Measurements from ENCODE around the gene EPHA8. TPM values are rescaled to one million over a fixed set of nuclear protein-coding genes. Genes with fewer than 3 reads are reported as not detected.

The EPHA8 gene
- total and polyA plus RNA-seq, 2 of the 4 experiments (the other 2 are of a cell fraction) = not detected

DNA sequence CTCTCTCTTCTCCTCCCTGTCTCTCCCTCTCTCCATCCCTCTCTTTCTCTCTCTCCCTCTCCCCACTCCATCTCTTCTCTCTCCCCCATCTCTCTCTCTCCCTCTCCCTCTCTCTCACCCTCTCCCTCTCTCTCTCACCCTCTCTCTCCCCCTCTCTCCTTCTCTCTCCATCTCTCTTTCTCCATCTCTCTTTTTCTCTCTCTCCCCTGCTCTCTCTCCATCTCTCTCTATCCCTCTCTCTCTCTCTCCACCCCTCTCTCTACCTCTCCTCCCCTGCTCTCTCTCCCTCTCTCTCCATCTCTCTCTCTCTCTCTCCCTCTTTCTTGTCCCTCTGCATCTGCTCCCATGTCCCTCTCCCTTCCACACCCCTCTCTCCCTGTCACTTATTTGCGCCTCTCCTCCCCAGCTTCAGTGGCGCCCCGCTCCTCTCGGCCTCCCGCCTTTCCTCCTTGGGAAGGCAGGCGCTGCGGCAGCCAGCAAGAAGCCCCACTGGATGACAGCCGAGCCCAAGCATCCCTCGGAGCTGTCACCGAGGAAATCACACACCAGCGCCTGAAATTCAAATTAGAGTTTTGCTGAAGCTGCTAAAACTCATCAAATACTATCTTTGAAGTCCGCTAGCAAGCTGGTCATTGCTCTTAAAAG, 15.3 kb upstream of the EPHA8 start:
- H3K36me3 ChIP-seq (ENCODE audit: control insufficient read depth, insufficient read depth, low read length) = no peaks in the 10 kb centered on the region
- H3K9ac ChIP-seq (ENCODE audit: low read depth, low read length) = no peak overlapping the region
- H3K4me3 ChIP-seq (ENCODE audit: insufficient read depth, low read depth, low read length) = no peak overlapping the region
- intact Hi-C loops (cut with micrococcal nuclease) (no loop called here), in situ Hi-C loops (cut with MboI; ENCODE audit: low sequenced_read_pairs) (no loop called here), dilution Hi-C loops (cut with HindIII; ENCODE audit: low sequenced_read_pairs, unreplicated experiment) (no loop called here)
- H4K20me1 ChIP-seq (ENCODE audit: insufficient read depth, low read length) = no peaks in the 10 kb centered on the region
- POLR2A ChIA-PET (ENCODE audit: unreplicated experiment) = no interaction called here
- CTCF ChIA-PET = no interaction called here
- H4K8ac ChIP-seq (ENCODE audit: low read depth in 2 of 2, low read length in 2 of 2) = no peak overlapping the region
- no peak overlapping the region for H2AFZ ChIP-seq (replicated peaks; ENCODE audit: low read length, poor library complexity)
- H2BK20ac ChIP-seq (ENCODE audit: low read depth, low read length) = no peak overlapping the region
- no peak overlapping the region for H3K56ac ChIP-seq (ENCODE audit: extremely low read depth, insufficient read depth, low read length)
- no peak overlapping the region for H2AK5ac ChIP-seq (ENCODE audit: low read depth, low read length)
- H2BK15ac ChIP-seq (ENCODE audit: low read depth, low read length) = no peak overlapping the region
- H3K27me3 ChIP-seq (ENCODE audit: control insufficient read depth, insufficient read depth, low read length) = peaks cover 90% of the 10 kb centered on the region
- H4K5ac ChIP-seq (ENCODE audit: low read depth, low read length) = no peak overlapping the region
- DNase-seq = no peak
- no peak overlapping the region for H3K27ac ChIP-seq (ENCODE audit: insufficient read depth, low read length)
- no peaks in the 10 kb centered on the region for H3K79me1 ChIP-seq (ENCODE audit: low read depth in 1 of 2, low read length in 2 of 2)
- H3K23ac ChIP-seq (ENCODE audit: low read depth, low read length) = no peak overlapping the region
- no TSS peak for BruUV-seq (replicated peaks)
- no peak overlapping the region for H4K91ac ChIP-seq (ENCODE audit: insufficient read depth, low read depth, low read length)
- H3K4me1 ChIP-seq (ENCODE audit: control insufficient read depth, insufficient read depth, low read length) = no peaks in the 10 kb centered on the region
- H3K4ac ChIP-seq (ENCODE audit: low read depth, low read length) = no peak overlapping the region
- H2AK9ac ChIP-seq (replicated peaks; ENCODE audit: low read depth, low read length, poor library complexity) = no peak overlapping the region
- no peak overlapping the region for H2BK5ac ChIP-seq (ENCODE audit: low read depth, low read length, poor library complexity, severe bottlenecking)
- H3K9me3 ChIP-seq (ENCODE audit: control insufficient read depth, insufficient read depth, low read length) = no peaks in the 10 kb centered on the region
- no peak overlapping the region for H3K4me2 ChIP-seq (ENCODE audit: low read depth, low read length)
- H3K14ac ChIP-seq (replicated peaks; ENCODE audit: low read depth, low read length) = no peak overlapping the region
- no peaks in the 10 kb centered on the region; the same call in 1 of the 2 replicates for H3K9me1 ChIP-seq (ENCODE audit: insufficient read depth, low read length)
- H2BK120ac ChIP-seq (ENCODE audit: low read depth, low read length) = no peak overlapping the region
- H3K18ac ChIP-seq (ENCODE audit: low read depth, low read length) = no peak overlapping the region
- 0% methylated on average over 3 of the region's 12 CpGs; no CpG with 5 or more reads in 1 of the 2 experiments for WGBS, 2 experiments (ENCODE audit: extremely low coverage in 2 of 2, insufficient read length in 1 of 2)
- ATAC-seq (ENCODE audit: low read depth) = no peak
- TF ChIP-seq RFX5 (IDR thresholded peaks at IDR 0.05; ENCODE audit: low read depth, low read length) = no peak
- no peak for TF ChIP-seq POLR2A (IDR thresholded peaks at IDR 0.05; ENCODE audit: low read depth, low read length)
- TF ChIP-seq BHLHE40 (IDR thresholded peaks at IDR 0.05; ENCODE audit: low read depth, low read length) = no peak
- TF ChIP-seq, protein P1, sequence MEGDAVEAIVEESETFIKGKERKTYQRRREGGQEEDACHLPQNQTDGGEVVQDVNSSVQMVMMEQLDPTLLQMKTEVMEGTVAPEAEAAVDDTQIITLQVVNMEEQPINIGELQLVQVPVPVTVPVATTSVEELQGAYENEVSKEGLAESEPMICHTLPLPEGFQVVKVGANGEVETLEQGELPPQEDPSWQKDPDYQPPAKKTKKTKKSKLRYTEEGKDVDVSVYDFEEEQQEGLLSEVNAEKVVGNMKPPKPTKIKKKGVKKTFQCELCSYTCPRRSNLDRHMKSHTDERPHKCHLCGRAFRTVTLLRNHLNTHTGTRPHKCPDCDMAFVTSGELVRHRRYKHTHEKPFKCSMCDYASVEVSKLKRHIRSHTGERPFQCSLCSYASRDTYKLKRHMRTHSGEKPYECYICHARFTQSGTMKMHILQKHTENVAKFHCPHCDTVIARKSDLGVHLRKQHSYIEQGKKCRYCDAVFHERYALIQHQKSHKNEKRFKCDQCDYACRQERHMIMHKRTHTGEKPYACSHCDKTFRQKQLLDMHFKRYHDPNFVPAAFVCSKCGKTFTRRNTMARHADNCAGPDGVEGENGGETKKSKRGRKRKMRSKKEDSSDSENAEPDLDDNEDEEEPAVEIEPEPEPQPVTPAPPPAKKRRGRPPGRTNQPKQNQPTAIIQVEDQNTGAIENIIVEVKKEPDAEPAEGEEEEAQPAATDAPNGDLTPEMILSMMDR (conservative IDR thresholded peaks at IDR 0.05; ENCODE audit: low read depth, low read length) = no peak
- no peak for TF ChIP-seq CEBPB (IDR thresholded peaks at IDR 0.05; ENCODE audit: low read depth, low read length)
- no peak for TF ChIP-seq RAD21 (IDR thresholded peaks at IDR 0.05; ENCODE audit: low read length)
- TF ChIP-seq RCOR1 (IDR thresholded peaks at IDR 0.05; ENCODE audit: insufficient replicate concordance, low read length) = no peak
